22Rv1 (cell line): ENCODE results near the gene ACVRL1.

ENCODE experiments used
- H3K27ac ChIP-seq: fragments of 450-650 bp; 2 replicates; pipeline ENCODE4 v1.5.1; 2017
- ZFX ChIP-seq: fragments of 450-650 bp; IDR thresholded peaks from 2 replicates; pipeline ENCODE4 v1.6.1; 2017; ENCODE audit warnings: antibody characterized with exemption, borderline replicate concordance
- TF ChIP-seq, protein P1 (sequence below): fragments of 450-650 bp; IDR thresholded peaks from 2 replicates; pipeline ENCODE4 v1.5.1; 2017; ENCODE audit warnings: mild to moderate bottlenecking

The ACVRL1 gene

DNA sequence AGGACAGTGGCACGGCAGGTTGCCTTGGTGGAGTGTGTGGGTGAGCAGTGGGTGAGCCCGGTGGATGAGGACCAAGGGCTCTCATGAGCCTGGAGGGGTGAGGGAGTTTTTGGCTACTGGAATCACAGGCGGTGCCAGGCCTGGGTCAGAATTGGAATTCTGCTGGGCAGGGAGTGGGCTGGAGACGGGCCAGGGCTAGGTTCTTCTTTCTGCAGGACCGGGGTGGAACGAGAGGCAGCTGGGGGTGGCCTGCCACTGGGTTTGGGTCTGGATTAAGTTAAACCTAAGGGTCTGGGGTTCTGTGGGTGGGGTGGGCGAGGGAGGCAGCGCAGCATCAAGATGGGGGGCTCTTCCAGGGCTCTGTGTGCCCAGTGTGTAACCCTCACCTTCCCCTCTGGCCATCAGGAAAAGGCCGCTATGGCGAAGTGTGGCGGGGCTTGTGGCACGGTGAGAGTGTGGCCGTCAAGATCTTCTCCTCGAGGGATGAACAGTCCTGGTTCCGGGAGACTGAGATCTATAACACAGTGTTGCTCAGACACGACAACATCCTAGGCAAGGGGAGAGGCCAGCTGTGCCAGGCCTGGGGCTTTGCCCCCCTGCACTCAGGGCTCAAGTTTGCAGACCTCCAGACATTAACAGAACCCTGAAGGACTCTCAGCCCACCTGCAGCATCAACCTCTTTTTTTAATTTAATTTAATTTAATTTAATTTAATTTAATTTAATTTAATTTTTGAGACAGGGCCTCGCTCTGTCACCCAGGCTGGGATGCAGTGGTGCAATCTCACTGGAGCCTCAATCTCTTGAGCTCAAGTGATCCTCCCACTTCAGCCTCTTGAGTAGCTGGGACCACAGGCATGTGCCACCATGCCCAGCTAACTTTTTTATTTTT, 7.0 kb downstream of the ACVRL1 start:
- H3K27ac ChIP-seq, result no peak overlapping the region
- TF ChIP-seq, protein P1, sequence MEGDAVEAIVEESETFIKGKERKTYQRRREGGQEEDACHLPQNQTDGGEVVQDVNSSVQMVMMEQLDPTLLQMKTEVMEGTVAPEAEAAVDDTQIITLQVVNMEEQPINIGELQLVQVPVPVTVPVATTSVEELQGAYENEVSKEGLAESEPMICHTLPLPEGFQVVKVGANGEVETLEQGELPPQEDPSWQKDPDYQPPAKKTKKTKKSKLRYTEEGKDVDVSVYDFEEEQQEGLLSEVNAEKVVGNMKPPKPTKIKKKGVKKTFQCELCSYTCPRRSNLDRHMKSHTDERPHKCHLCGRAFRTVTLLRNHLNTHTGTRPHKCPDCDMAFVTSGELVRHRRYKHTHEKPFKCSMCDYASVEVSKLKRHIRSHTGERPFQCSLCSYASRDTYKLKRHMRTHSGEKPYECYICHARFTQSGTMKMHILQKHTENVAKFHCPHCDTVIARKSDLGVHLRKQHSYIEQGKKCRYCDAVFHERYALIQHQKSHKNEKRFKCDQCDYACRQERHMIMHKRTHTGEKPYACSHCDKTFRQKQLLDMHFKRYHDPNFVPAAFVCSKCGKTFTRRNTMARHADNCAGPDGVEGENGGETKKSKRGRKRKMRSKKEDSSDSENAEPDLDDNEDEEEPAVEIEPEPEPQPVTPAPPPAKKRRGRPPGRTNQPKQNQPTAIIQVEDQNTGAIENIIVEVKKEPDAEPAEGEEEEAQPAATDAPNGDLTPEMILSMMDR, result no peak
- TF ChIP-seq ZFX, result no peak

DNA sequence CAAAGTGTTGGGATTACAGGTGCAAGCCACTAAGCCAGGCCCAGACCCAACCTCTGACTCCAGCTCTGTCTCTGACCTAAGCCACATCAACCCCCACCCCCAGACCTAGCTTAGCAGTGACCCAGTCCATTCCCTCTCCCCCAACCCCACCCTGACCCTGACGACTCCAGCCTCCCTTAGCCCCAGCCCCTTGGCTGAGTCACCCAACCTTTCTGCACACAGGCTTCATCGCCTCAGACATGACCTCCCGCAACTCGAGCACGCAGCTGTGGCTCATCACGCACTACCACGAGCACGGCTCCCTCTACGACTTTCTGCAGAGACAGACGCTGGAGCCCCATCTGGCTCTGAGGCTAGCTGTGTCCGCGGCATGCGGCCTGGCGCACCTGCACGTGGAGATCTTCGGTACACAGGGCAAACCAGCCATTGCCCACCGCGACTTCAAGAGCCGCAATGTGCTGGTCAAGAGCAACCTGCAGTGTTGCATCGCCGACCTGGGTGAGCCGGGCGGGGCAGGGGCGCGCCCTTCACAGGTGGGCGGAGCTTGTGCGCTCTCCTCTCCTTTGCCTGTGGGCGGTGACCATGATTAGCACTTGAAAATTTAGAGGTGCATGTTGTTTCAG, 7.8 kb downstream of the ACVRL1 start:
- no peak for TF ChIP-seq ZFX
- TF ChIP-seq, protein P1, result no peak
- H3K27ac ChIP-seq, result no peak overlapping the region

DNA sequence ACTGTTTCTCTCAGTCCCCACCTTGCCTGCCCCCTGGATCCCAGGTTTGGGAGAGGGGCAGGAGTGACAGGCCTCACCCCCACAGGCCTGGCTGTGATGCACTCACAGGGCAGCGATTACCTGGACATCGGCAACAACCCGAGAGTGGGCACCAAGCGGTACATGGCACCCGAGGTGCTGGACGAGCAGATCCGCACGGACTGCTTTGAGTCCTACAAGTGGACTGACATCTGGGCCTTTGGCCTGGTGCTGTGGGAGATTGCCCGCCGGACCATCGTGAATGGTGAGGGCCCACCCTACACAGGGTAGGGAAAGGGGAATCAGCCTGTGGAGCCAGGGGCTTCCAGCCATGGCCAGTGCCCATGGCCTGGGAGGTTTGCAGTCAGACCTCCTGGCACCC, 8.6 kb downstream of the ACVRL1 start:
- TF ChIP-seq ZFX, result no peak
- TF ChIP-seq, protein P1, result no peak
- H3K27ac ChIP-seq, result no peak overlapping the region

DNA sequence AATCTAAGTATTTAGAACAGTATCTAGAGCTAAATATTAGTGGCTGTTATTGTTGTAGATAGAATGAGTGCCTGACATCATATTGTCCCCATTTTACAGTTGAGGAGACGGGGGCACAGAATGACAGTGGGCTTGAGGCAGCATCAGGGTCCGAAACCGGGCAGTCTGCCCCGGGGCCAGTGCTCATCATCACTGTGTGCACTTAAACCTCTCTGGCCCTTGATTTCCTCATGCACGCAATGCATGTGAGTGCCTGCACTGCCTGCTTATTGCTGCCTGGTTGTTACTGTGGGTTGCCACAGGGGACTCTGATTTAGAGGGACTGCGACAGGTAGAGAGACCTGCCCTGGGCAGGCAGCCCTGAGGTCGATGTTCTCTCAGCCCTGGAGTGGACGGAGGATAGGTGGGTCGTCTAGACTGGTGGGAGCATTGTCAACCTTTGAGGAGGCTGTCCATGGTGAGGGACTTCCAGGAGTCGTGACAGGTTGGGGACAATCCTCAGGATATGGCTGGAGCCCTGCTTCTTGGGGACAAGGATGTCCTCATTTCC, 9.8 kb downstream of the ACVRL1 start:
- H3K27ac ChIP-seq, result no peak overlapping the region
- TF ChIP-seq, protein P1, result no peak
- TF ChIP-seq ZFX, result no peak

DNA sequence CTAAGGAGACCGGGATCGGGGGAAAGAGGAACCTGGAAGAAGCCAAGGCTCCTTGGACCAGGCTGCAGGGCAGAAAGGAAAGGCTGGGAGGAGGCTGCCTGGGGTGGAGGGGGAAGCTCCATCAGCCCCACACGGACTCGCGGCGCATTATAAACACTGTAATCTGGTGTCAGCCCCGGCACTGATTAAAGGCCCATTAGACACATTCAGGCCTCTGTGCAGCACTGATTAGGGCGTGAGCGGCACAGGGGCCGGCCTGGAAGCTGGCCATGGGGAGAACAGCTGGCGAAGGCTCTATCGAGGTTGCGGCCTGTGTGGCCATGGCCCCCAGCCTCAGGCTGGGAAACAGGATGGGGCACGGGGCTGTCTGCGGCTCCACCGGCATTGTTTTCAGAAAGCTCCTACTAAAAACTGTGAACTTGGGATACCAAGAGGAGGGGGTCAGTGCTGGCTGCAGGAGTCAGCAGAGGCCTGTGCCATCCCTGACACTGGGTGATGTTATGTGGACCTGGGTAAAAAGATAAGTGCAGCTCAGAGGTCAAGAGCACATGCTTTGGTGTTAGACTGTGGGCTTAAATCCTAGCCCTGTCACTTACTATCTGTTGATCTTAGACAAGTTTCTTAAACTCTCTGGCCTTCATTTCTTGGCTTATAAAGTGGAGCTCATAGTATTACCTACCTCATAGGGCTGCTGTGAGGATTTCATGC, 10.6 kb downstream of the ACVRL1 start:
- no peak overlapping the region for H3K27ac ChIP-seq
- TF ChIP-seq, protein P1, result no peak

DNA sequence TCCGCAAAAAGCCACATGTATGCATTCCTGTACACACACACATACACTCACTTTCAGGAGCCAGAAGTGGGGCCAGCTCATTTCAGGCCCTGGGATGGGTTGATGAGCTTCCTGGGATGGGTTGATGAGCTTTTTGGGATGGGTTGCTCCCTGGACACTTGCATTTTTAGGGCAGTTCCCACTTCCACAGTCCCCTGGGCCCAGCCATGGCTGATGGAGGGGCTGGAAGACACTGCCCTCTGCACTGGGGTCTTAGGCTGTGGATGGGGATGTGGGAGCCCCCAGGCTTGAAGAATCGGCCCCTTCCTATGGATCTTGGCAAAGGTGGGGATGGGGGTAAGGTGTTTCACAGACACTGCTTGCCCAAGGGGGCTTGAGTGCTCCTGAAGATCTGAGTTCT, 12.7 kb downstream of the ACVRL1 start:
- no peak for TF ChIP-seq ZFX
- TF ChIP-seq, protein P1, result no peak
- no peak overlapping the region for H3K27ac ChIP-seq
